Heart right ventricle (tissue), 16 donors: Measurements from ENCODE around the gene MAN1A1. TPM values are rescaled to one million over a fixed set of nuclear protein-coding genes. Genes with fewer than 3 reads are reported as not detected.

Source experiments
- ATAC-seq, 8 donors: fragments of 200-7000 bp; cut with Tn5 transposase; one replicate each; pipeline ENCODE4 v1.9.1; 2020; ENCODE audit warnings: mild to moderate bottlenecking in 8 of 8, moderate library complexity in 8 of 8, moderate number of reproducible peaks in 1 of 8
- DNase-seq, 2 donors: peaks; one replicate each; pipeline ENCODE4 v3.0.0-alpha.2; 2020
- H3K27ac ChIP-seq, 10 donors: fragments of 200-600 bp; sonication (generic) in 2 of 10; one replicate each; pipeline versions ENCODE4 v1.5.0 to v1.8.0; 2020 to 2022; ENCODE audit warnings: mild to moderate bottlenecking in 3 of 10
- H3K27me3 ChIP-seq, 7 donors: fragments of 200-600 bp; one replicate each; pipeline ENCODE4 v1.8.0; 2021 to 2022; ENCODE audit warnings: mild to moderate bottlenecking in 2 of 7
- H3K36me3 ChIP-seq, 9 donors: fragments of 200-600 bp; sonication (generic) in 1 of 9; one replicate each; pipeline versions ENCODE4 v1.5.0 to v1.8.0; 2020 to 2022; ENCODE audit warnings: mild to moderate bottlenecking in 2 of 9
- H3K4me1 ChIP-seq, 9 donors: fragments of 200-600 bp; sonication (generic) in 1 of 9; one replicate each; pipeline versions ENCODE4 v1.5.0 to v1.8.0; 2020 to 2022; ENCODE audit warnings: mild to moderate bottlenecking in 4 of 9
- H3K4me3 ChIP-seq, 10 donors: fragments of 200-600 bp; sonication (generic) in 2 of 10; one replicate each; pipeline versions ENCODE4 v1.5.0 to v1.8.0; 2020 to 2022; ENCODE audit warnings: mild to moderate bottlenecking in 7 of 10, moderate library complexity in 2 of 10
- H3K9me3 ChIP-seq, 11 donors: fragments of 200-600 bp in 10 of 11; sonication (generic) in 2 of 11; one replicate each; pipeline versions ENCODE4 v1.5.0 to v1.8.0; 2013 to 2022; ENCODE audit warnings: mild to moderate bottlenecking in 2 of 11, control low read depth in 1 of 11, moderate library complexity in 1 of 11
- CTCF ChIP-seq, 9 donors: fragments of 200-600 bp; sonication (generic) in 2 of 9; IDR thresholded peaks; one replicate each; pipeline versions ENCODE4 v1.5.0 to v1.8.0; 2021 to 2022; ENCODE audit warnings: antibody characterized with exemption in 9 of 9, mild to moderate bottlenecking in 5 of 9, moderate library complexity in 1 of 9
- whole genome bisulfite sequencing, 2 donors: extraction: QIAGEN DNeasy Blood & Tissue Kit; methylation state at CpG; one replicate each; pipeline ENCODE4 v1.1.7; 2013; ENCODE audit warnings: inconsistent platforms in 1 of 2; 5-methylcytosine and 5-hydroxymethylcytosine counted together
- intact Hi-C, 10 donors: fragments of 100-400 bp; cut with DNase I; formaldehyde crosslinking; loops; one replicate each; pipeline versions ENCODE4 v1.11.1 to v1.14.2; 2022
- polyA plus RNA-seq, 2 donors: library from polyadenylated mRNA; stranded (reverse); fragments of 200-250 nt; gene quantifications; one replicate each; pipeline ENCODE4 v1.2.3, GENCODE V29; 2013
- total RNA-seq, 10 donors: library from RNA; stranded (reverse); fragmentation: NEBNext Ultra II Directional in 3 of 10; extraction: Animal tissue kit (Norgen Biotek cat#: 25700) in 3 of 10; gene quantifications; one replicate each; pipeline versions ENCODE4 v1.2.1 to v1.2.4, GENCODE V29; 2021 to 2023
- donor health status: Arrhythmogenic right ventricular cardiomyopathy.
- donor health status: ischemic (EF 13 %, LVEDD 7.1; RV severe dilation, severe dysfunction).
- donor health status: healthy with polysubstance abuse.
- donor health status: DM: no; HTN: yes; CAD: no.
- donor health status: DM: no; HTN: no; CAD: no.
- donor health status: ischemic (EF 25% LVEDD 6.9; RV normal size, moderate dysfunction).
- donor health status: ischemic (EF 25% LVEDD 5.7; RV mildly dilated, moderate dysfunction).
- donor health status: healthy.
- donor health status: DM: yes; HTN: yes; CAD: no.
- donor health status: Ischemic cardiomyopathy.
- donor health status: ischemic (EF 35%, LVEDD 5.7; RV mildly dilated, moderate dysfunction).
- donor health status: nonischemic (EF 11% LVEDD 7.7; RV severe dilation, severe dysfunction).
- donor health status: DM: yes; HTN: yes; CAD: no.
- donor health status: PGD.
- donor health status: ischemic (EF 29% LVEDD 5.4; RV normal size, mild dysfunction).
- donor health status: nonischemic (EF 23%, LVEDD 6.1; RV moderate dilation, normal function).

MAN1A1 gene
- total and polyA plus RNA-seq, 12 donors, result 6.2 to 22.0 (median 10.2) TPM

- no peak overlapping the region for H3K4me3 ChIP-seq
- DNase-seq (no peak), ATAC-seq (peak; percentile 35 to 78 (median 65))
- intact Hi-C loops, result no loop called here
- TF ChIP-seq CTCF (IDR thresholded peaks at IDR 0.05), result no peak
- 63 to 67% methylated on average over 4 of the region's 4 CpGs for WGBS, 2 donors
- H3K9me3 ChIP-seq, result no peaks in the 10 kb centered on the region
- H3K27ac ChIP-seq, result peak overlapping the region in 1 of 10 donors; percentile 85
- H3K36me3 ChIP-seq, result no peaks in the 10 kb centered on the region
- H3K4me1 ChIP-seq, result peaks cover 0 to 85% (median 37%) of the 10 kb centered on the region in 9 donors
- H3K27me3 ChIP-seq, result no peaks in the 10 kb centered on the region
Observed at GRCh38 chr6:119312875-119313338, 36.7 kb downstream of the MAN1A1 start.

GRCh38 chr6:119312441-119312840 is 37.1 kb downstream of the MAN1A1 start:
- DNase-seq, result no peak

GRCh38 chr6:119311514-119312142 is 37.9 kb downstream of the MAN1A1 start:
- peaks cover 0 to 85% (median 37%) of the 10 kb centered on the region in 9 donors for H3K4me1 ChIP-seq
- no peak for DNase-seq
- peaks cover 0 to 2% (median 0%) of the 10 kb centered on the region in 9 donors for H3K36me3 ChIP-seq
- H3K9me3 ChIP-seq, result no peaks in the 10 kb centered on the region
- no peak for ATAC-seq
- H3K4me3 ChIP-seq, result no peak overlapping the region
- intact Hi-C loops, result no loop called here
- no peak for TF ChIP-seq CTCF (IDR thresholded peaks at IDR 0.05)
- peak overlapping the region in 1 of 10 donors; percentile 58 for H3K27ac ChIP-seq
- no peaks in the 10 kb centered on the region for H3K27me3 ChIP-seq
- 84 to 87% methylated on average over 8 of the region's 8 CpGs for WGBS, 2 donors

More at GRCh38 chr6:119312441-119312840, 37.1 kb downstream of the MAN1A1 start:
- intact Hi-C loops, result no loop called here
- WGBS, 2 donors, result 93 to 97% methylated on average over 4 of the region's 4 CpGs
- no peaks in the 10 kb centered on the region for H3K27me3 ChIP-seq
- no peaks in the 10 kb centered on the region for H3K9me3 ChIP-seq
- no peaks in the 10 kb centered on the region for H3K36me3 ChIP-seq
- peak overlapping the region in 1 of 10 donors; percentile 85 for H3K27ac ChIP-seq
- H3K4me1 ChIP-seq, result peaks cover 0 to 87% (median 37%) of the 10 kb centered on the region in 9 donors
- no peak for TF ChIP-seq CTCF (IDR thresholded peaks at IDR 0.05)
- no peak overlapping the region for H3K4me3 ChIP-seq
- no peak for ATAC-seq

GRCh38 chr6:119310486-119311036 is 39.0 kb downstream of the MAN1A1 start:
- Histone ChIP-seq H3K4me1 (peaks cover 0 to 79% (median 34%) of the 10 kb centered on the region in 9 donors), H3K4me3 (no peak overlapping the region), H3K27me3 (no peaks in the 10 kb centered on the region), H3K9me3 (no peaks in the 10 kb centered on the region), H3K36me3 (peaks cover 0 to 12% (median 7%) of the 10 kb centered on the region in 9 donors), H3K27ac (peak overlapping the region in 1 of 10 donors; percentile 58)
- intact Hi-C loops, result no loop called here
- WGBS, 2 donors, result 79 to 90% methylated on average over 8 of the region's 8 CpGs
- no peak for DNase-seq
- ATAC-seq, result peak in 5 of 8 donors; percentile 25 to 64 (median 49)
- no peak for TF ChIP-seq CTCF (IDR thresholded peaks at IDR 0.05)
